Esophagus squamous epithelium (tissue), 4 donors: Measurements from ENCODE around the gene RIN3.

ENCODE experiments used
- CTCF ChIP-seq, 6 experiments: fragments of 450-650 bp in 4 of 6; fragments of 200-600 bp in 2 of 6; sonication (generic) in 2 of 6; IDR thresholded peaks; one replicate each; pipeline ENCODE4 v1.5.1; 2016 to 2019; ENCODE audit warnings: antibody characterized with exemption in 6 of 6, mild to moderate bottlenecking in 4 of 6, moderate library complexity in 4 of 6
- POLR2A ChIP-seq, 4 donors: fragments of 450-650 bp; IDR thresholded peaks; one replicate each; pipeline ENCODE4 v1.6.1; 2017; ENCODE audit warnings: antibody characterized with exemption in 4 of 4, mild to moderate bottlenecking in 4 of 4, moderate library complexity in 3 of 4

- TF ChIP-seq CTCF (IDR thresholded peaks at IDR 0.05): no peak
- TF ChIP-seq POLR2A (IDR thresholded peaks at IDR 0.05): no peak
These were observed 96.4 kb downstream of the RIN3 start for GRCh38 chr14:92609955-92610354.
